Renal cortical epithelial cell (primary cell): ENCODE measurements around the gene YJU2. TPM values are rescaled to one million over a fixed set of nuclear protein-coding genes. Genes with fewer than 3 reads are reported as not detected.
"Not testable (repeated sequence)": the region's sequence is repeated elsewhere in the genome, so short reads cannot be mapped to it uniquely, and the experiment has no call there.

Experiments
- DNase-seq: peaks from one replicate; pipeline ENCODE4 v3.0.0-alpha.2; 2011; ENCODE audit warnings: low read depth
- total RNA-seq: library from RNA; depleted of rRNA; stranded (reverse); fragments of >200 nt; gene quantifications from 2 replicates; pipeline ENCODE4 v1.2.3, GENCODE V29; 2014

YJU2 gene
- total RNA-seq, 1 donor from 2014 or later, result 19.8 TPM

GRCh38 chr19:4267901-4268815 is 21.3 kb downstream of the YJU2 start:
- no peak for DNase-seq

DNA sequence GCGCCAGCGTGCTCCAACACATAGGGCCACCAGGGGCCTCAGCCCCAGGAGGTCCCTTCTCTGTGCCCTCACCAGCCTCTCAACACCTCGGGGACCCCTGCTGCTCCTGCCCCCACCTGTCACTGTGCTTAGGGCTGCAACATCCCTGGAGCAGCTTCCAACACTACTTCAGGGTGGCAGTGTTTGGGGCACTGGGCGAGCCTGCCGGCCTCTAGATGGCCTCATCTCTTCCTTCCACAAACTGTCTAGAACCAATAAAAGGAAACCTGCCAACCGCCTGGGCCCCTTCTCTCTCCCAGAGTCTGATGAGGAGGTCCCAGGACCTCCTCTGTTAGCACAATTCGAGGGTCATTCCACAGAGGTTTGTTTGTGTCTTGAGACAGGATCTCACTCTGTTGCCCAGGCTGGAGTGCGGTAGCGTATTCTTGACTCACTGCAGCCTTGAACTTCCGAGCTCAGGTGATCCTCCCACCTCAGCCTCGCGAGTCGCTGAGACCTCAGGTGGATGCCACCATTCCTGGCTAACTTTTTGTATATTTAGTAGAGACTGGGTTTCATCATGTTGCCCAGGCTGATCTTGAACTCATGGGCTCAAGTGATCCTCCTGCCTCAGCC is 22.0 kb downstream of the YJU2 start:
- DNase-seq, result no peak

- DNase-seq, result no peak
Measured at GRCh38 chr19:4272894-4273293, 26.0 kb downstream of the YJU2 start.

DNA sequence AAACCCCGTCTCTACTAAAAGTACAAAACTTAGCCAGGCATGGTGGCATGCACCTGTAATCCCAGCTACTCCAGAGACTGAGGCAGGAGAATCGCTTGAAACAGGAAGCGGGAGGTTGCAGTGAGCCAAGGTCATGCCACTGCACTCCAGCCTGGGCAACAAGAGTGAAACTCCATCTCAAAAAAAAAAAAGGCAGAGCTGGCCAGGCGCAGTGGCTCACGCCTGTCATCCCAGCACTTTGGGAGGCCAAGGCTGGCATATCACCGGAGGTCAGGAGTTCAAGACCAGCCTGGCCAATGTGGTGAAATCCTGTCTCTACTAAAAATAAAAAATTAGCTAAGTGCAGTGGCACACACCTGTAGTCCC is 27.4 kb downstream of the YJU2 start:
- DNase-seq, result not testable (repeated sequence)

- no peak for DNase-seq
Measured at GRCh38 chr19:4277191-4277696, 30.4 kb downstream of the YJU2 start.

GRCh38 chr19:4278010-4278409 is 31.1 kb downstream of the YJU2 start:
- no peak for DNase-seq

GRCh38 chr19:4278419-4279266 is 31.8 kb downstream of the YJU2 start, which contains the start of gene SHD:
TSS of gene SHD (plus strand) at chr19:4279266. CDS start at chr19:4280064, 798 bp downstream.
- no peak for DNase-seq

DNA sequence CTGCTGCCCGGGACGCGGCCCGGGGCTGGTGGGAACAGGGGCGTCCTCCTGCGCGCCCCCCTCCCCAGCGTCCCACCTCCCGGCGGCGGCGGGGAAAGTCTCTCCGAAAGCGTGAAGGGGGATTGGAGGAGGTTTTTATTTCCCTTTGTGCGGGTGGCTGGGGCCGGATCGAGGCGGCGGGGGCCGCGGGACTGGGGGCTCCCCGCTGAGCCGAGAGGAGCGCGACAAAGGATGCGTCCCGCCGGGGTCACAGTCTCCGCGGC is 32.3 kb downstream of the YJU2 start:
- DNase-seq, result no peak

DNA sequence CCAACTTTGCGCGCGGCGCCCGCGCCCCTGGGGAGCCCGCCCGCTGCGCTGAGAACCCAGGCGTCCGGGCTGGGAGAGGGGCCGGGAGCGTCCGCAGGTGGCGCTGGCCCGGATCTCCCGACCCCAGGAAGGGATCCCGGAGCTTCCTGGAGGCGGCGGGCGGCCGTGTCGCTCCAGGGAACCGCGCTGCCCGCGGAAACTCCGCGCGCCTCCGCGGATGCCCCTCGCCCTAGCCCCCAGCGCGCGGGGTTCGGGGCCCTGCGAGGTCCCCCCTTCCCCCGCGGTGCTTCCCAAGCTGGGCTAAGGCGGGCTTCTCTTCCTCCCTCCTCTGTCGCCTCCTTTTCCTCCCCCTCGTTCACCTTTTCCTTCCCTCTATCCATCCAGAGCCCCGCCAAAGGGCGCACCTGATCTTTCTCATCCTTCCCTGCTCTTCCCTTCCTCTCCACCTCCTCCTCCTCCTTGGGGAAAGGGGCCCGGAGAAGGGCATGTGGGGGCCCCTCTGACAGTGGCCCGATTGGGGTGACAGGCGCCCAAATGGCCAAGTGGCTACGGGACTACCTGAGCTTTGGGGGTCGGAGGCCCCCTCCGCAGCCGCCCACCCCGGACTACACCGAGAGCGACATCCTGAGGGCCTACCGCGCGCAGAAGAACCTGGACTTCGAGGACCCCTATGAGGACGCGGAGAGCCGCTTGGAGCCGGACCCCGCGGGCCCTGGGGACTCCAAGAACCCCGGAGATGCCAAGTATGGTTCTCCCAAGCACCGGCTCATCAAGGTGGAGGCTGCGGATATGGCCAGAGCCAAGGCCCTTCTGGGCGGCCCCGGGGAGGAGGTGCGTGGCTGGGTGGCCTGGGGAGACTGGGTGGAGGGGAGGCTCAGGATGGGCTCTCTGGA is 32.9 kb downstream of the YJU2 start:
- no peak for DNase-seq

DNA sequence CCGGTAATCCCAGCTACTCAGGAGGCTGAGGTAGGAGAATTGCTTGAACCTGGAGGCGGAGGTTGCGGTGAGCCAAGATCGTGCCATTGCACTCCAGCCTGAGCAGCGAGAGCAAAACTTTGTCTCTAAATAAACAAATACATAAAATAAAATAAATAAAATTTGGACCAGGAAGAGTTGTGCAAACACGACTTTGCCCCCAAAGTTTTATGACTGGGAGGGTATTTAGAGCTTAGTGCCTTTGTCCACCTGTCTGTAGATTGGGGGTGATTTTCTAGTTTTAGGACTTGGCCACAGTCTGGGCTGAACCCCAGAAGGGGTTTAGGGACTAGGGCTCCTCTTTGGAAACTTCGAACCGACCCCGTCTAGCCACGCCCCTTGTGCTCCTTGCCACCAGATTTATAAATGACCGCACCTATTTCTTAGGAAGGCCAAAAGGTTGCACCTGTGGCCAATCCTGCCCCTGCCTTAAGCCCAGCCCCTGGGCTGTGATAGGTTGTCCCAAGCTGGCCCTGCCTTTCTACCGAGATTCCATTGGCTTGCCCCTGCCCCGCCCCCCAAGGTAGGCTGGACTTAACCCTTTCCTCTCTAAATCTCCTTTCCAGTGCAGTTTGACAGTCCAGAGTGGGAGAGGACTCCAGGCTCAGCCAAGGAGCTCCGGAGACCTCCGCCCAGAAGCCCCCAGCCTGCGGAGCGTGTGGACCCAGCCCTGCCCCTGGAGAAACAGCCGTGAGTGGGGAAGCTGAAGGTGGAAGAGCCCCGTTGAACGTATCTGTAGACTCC is 37.5 kb downstream of the YJU2 start:
- no peak for DNase-seq

DNA sequence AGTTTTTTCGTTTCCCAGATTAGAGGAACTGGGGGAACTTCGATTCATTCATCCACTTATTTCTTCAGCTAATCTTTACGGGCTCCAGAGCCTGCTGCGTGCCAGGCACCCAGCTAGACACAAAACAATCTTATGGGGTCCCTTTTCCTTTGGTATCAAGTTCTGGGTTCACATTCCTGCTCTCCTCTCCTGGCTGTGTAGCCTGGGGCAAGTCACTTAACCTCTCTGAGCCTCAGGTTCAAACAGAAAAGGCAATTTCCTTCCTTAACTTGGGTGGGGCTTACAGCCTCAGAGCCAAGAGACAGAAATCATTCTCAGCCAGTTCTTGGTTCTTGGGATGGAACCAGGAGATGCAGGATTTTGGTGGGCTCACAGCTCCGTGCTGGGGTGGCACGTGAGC is 38.1 kb downstream of the YJU2 start:
- no peak for DNase-seq

- DNase-seq, result not testable (repeated sequence)
Measured at GRCh38 chr19:4286141-4286540, 39.3 kb downstream of the YJU2 start.

DNA sequence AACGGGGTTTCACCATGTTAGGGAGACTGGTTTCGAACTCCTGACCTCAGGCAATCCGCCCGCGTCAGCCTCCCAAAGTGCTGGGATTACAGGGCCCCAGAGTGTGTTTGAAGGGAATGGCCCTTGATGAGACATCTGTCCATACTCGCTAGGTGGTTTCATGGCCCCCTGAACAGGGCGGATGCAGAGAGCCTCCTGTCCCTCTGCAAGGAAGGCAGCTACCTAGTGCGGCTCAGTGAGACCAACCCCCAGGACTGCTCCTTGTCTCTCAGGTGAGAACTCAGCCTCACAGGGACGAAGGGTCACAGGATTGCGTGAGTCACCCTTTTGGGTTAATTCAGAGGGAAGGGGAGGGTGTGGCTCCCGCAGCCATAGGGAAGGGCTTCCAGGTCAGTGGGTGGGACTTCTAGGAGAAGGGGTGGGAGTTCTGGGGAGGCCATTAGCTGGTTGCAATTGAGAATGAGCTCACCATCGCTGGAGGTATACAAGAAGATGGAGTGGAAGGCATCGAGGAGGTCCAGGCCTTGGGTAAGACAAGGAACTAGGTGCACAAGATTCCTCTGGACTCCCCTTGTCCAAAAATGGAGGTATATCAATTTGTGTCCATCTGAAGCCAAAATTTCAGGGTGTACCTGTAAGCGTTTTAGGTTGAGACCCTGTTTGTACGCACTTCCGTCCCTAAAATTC is 41.4 kb downstream of the YJU2 start:
- no peak for DNase-seq

DNA sequence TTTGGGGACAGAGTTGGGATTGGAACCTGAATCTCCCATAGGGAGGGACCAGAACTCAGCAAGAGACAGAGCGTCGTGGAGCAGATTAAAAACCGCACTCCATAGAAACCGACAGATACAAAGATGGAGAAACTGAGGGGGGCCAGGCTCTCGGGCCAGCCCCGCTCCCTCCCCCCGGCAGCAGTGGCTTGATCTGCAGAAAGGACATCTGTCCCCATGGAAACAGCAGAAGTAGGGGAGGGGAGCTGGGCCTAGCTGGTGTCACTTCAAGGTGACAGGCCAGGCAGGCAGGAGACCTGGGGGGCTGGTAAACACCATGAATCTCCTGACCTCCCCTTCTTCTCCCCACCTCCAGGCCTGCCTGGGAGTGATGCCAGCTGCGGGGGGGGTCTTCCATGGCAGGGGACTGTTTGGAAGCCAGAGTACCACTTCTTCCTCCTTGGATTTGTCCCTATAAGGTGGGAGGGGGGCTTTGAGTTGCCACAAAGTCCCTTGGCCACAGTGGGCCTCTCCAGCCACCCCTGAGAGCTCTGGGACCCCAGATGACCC is 44.4 kb downstream of the YJU2 start:
- no peak for DNase-seq

DNA sequence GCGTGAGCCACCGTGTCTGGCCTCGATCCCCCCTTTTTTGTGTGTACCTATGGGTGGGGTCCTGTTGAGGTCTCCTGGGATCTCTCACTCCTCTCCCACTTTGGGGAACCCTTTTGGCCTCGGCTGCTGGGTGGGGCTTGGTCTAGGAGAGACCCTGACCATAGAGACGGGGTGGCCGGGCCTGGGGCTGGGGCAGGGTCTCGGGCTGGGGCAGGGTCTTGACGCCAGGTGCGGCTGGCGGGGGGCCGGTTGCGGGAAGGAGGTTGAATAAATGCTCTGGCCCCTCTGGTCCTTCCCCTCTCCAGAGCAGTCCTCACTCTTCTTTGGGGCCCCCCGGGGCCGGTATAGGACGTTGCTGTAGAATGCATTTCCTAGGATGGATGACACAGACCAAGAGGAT is 45.6 kb downstream of the YJU2 start:
- no peak for DNase-seq

GRCh38 chr19:4294389-4294788 is 47.5 kb downstream of the YJU2 start:
- DNase-seq, result no peak

GRCh38 chr19:4295972-4296771 is 49.3 kb downstream of the YJU2 start:
- DNase-seq, result no peak

DNA sequence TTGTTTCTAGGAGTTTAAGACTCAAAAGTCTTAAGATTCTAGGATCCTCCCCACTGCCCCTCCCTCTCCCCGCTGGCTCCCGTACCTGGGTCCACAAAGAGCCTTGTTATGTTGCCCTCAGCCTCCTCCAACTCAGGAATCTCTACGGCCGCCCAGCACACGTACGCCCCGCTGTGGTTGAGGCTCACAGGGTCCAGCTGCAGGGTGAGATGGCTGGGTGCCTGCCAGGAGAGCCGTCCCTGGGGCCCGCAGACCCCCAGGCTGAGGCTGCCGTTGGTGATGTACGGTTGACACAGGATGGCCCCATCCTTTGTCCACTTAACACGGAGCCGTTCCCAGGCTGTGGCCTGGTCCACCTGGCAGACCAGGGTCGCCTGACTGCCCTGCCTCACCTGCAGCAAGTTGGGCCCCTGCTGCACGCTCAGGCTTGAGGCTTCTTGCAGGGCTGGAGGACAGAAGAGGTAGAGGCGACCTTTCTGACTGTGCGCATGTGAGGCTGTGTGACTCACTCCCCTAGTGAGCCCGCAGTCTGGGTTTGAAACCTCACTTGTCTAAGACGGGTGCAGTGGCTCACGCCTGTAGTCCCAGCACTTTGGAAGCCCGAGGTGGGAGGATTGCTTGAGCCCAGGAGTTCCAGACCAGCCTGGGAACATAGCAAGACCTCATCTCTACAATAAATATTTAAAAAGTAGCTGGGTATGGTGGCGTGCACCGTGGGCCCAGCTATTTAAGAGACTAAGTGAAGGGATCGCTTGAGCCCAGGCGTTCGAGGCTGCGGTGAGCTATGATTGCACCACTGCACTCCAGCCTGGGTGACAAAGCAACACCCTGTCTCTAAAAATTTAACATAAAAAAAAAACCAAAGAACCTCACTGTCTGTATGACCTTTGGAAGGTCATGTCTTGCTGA is 51.3 kb downstream of the YJU2 start:
- no peak for DNase-seq
